GDM1 (cell line): Measurements from ENCODE around the gene BRICD5.

Source experiments
- DNase-seq: peaks from one replicate; lab custom pipeline; 2025; lab: John Stamatoyannopoulos, UW

BRICD5 gene

DNA sequence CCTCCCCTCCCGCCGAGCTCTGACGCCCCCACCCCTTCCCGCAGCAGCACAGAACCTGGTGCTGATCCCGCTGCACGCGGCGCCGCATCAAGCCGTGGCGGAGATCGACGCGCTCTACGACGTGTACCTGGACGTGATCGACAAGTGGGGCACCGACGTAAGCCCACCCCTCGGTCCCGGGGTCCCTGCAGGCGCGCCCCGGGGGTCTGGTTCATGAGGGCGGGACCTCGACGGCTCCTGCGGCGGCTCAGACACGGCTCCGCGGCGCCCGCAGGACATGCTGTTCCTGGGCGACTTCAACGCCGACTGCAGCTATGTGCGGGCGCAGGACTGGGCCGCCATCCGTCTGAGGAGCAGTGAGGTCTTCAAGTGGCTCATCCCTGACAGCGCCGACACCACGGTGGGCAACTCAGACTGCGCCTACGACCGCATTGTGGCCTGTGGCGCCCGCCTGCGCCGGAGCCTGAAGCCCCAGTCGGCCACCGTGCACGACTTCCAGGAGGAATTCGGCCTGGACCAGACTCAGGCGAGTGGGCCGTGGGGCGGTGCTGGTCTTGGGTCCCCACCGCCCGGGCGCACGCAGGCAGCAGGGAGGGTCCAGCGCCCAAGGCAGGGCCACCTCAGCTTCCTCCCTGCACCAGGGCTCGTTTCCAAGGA, 27.0 kb upstream of the BRICD5 start:
- no peak for DNase-seq

DNA sequence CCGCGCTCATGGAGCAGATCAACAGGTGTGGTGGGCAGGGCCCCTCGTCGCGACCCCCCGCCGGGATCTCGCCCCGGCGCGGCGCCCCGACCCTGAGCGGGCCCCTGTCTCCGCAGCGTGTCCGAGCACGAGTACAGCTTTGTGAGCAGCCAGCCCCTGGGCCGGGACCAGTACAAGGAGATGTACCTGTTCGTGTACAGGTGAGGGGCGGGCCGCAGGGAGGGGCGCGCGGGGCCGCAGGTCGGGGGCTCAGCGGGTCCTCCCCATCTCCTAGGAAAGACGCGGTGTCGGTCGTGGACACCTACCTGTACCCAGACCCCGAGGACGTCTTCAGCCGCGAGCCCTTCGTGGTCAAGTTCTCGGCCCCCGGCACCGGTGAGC, 26.4 kb upstream of the BRICD5 start:
- no peak for DNase-seq

DNA sequence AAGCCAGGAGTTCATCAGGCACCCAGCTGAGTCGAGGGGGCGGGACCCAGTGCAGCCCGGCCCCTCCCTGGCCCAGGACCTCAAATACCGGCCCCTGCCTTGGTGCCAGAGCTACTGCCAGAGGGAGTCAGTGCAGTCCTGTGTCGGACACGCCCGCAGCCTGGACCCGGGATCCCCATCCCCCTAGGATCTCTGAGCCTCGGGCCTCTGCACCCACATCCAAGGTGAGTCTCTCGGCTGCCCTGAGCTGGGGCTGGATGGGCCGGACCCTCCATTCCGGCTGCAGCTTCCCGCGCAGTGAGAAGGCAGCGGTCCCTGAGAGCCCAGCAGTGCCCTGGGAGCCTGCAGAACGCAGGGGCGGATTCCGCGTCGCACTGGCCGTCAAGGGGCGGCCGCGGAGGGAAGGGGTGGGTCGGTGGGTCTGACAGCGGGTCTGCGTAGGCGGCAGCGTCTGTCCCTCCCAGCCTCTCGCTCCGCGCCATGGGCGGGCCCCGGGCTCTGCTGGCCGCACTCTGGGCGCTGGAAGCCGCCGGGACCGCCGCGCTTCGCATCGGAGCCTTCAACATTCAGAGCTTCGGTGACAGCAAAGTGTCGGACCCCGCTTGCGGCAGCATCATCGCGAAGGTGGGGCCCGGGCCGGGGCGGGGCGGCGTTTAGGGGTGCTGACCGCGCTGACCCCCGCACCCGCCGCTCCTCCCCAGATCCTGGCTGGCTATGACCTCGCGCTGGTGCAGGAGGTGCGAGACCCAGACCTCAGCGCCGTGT, 25.9 kb upstream of the BRICD5 start, which contains the start of gene DNASE1L2:
Gene DNASE1L2 (plus strand): TSS at position 108 of the 765 bp plus-strand sequence. CDS start 373 bp downstream, at position 481.
- no peak for DNase-seq

DNA sequence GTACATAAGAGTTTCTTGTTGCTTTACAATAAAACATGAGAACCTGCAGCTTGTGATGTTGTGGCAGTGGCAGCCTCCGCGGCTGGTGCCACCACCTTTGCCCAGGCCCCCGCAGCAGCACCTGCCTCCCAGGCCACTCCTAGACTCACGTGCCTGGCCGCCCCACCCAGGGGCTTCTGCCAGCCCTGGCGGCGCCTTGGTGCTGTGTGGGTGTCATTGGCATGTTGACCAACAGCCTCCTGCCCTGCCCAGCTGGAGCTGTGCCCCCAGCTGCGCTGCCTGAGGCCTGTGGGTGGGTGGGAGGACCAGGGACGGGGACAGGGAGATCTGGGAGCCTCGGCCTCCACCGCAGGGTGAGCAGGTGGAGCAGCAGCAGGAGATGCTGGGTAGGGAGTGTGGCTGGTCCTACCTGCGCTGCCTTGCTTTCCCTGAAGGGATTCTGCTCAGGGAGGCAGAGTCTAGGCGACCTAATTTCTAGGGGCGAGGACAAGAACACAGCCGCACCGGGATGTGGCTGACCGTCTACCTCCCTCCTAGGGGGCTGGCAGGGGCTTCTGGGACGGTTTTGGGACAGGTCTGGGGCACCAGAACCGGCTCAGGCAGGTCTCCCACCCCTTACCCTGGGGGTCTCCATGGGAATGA, 25.2 kb upstream of the BRICD5 start:
- DNase-seq, result no peak

DNA sequence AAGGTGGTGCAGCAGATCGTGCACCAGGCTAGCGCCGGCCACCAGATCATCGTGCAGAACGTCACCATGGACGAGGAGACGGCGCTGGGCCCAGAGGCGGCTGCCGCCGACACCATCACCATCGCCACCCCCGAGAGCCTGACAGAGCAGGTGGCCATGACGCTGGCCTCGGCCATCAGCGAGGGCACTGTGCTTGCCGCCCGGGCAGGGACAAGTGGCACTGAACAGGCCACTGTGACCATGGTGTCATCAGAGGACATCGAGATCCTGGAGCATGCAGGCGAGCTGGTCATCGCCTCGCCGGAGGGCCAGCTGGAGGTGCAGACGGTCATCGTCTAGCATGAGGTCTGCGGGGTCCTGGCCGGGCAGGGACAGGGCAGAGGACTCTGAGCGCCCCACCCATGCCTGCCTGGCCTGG, 24.6 kb upstream of the BRICD5 start:
- no peak for DNase-seq

DNA sequence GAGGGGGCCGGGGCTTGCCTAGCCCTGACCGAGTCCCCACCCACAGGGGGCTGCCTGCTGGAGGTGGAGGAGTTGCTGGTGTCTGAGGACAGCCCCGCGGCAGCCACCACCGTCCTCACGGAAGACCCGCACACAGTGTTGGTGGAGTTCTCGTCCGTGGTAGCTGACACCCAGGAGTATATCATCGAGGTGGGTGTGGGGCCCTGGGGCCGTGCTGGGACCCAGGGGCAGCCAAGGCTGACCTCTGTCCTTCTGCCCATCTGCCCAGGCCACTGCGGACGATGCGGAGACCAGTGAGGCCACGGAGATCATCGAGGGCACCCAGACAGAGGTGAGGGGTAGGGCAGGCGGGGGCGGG, 24.1 kb upstream of the BRICD5 start:
- no peak for DNase-seq

DNA sequence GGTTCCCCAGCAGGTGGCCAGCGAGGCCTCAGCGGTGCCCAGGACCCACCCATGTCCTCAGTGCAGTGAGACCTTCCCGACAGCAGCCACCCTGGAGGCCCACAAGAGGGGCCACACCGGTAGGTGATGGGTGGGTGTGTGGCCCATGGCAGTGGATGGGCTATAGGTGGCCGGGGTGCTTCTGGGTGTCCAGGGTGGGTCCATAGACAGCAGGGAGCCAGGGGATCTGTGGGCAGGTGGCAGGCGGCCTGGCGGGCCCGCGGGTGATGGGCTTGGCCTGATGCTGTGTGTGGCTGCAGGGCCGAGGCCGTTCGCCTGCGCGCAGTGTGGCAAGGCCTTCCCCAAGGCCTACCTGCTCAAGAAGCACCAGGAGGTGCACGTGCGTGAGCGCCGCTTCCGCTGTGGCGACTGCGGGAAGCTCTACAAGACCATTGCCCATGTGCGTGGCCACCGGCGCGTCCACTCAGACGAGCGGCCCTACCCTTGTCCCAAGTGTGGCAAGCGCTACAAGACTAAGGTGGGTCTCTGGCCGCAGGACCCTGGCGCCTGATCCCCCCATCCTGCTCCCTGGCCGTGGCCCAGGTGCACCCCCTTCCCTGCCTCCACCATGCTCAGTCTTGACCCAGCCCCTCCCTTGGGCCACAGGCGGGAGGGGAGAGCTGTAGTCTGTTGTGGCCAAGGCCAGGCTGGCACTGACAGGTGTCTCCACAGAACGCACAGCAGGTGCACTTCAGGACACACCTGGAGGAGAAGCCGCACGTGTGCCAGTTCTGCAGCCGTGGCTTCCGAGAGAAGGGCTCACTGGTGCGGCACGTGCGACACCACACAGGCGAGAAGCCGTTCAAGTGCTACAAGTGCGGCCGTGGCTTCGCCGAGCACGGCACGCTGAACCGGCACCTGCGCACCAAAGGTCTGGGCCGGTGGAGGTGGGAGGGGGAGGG, 23.5 kb upstream of the BRICD5 start:
- no peak for DNase-seq

DNA sequence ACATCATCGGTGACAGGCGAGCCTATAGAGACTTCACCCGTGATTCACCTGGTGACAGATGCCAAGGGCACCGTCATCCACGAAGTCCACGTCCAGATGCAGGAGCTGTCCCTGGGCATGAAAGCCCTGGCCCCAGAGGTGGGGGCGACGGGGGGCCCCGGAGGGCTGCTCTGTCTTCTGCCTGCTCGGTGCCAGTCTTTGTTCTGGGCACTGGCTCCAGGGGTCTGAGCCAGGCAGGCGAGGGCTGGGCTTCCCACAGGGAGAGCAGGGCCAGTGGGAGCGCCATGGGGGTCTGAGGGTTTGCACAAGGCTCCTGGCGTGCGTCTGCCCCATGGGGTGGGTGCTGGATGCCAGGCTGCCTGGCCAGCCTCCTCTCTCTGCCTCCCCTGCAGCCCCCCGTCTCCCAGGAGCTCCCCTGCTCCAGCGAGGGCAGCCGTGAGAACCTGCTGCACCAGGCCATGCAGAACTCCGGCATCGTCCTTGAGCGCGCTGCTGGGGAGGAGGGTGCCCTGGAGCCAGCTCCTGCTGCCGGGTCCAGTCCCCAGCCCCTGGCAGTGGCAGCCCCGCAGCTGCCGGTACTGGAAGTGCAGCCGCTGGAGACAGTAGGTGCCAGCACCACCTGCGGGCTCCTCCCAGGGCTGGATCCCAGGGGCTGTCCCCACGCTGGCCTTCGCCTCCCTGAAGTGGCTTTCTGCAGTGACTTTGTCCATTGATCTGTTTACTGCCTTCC, 22.5 kb upstream of the BRICD5 start:
- no peak for DNase-seq

DNA sequence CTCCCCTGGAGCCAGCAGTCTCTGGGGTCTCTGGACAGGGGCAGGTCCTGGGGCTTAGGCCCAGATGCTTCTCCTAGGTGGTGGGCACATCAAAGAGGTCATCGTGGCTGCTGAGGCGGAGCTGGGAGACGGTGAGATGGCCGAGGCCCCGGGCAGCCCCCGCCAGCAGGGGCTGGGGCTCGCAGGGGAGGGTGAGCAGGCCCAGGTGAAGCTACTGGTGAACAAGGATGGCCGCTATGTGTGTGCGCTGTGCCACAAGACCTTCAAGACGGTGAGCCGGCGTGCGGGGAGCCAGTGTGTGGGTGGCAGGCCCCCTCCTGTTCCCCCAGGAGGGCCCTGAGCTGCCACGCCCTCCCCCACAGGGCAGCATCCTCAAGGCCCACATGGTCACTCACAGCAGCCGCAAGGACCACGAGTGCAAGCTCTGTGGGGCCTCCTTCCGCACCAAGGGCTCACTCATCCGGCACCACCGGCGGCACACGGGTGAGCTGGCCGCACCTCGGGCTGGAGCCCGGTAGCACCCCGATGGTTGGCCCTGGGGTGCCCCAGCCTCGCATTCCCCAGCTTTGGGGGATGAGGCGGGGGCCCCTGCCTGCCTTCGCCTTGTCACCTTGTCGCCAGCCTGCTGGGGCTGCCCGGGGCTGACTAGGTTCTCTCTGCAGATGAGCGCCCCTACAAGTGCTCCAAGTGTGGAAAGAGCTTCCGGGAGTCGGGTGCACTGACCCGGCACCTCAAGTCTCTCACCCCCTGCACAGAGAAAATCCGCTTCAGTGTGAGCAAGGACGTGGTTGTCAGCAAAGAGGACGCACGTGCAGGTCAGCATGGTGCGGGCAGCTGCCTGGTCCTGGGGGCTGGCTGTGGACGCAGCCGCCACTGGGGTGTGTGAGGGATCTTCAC, 21.7 kb upstream of the BRICD5 start:
- DNase-seq, result no peak

DNA sequence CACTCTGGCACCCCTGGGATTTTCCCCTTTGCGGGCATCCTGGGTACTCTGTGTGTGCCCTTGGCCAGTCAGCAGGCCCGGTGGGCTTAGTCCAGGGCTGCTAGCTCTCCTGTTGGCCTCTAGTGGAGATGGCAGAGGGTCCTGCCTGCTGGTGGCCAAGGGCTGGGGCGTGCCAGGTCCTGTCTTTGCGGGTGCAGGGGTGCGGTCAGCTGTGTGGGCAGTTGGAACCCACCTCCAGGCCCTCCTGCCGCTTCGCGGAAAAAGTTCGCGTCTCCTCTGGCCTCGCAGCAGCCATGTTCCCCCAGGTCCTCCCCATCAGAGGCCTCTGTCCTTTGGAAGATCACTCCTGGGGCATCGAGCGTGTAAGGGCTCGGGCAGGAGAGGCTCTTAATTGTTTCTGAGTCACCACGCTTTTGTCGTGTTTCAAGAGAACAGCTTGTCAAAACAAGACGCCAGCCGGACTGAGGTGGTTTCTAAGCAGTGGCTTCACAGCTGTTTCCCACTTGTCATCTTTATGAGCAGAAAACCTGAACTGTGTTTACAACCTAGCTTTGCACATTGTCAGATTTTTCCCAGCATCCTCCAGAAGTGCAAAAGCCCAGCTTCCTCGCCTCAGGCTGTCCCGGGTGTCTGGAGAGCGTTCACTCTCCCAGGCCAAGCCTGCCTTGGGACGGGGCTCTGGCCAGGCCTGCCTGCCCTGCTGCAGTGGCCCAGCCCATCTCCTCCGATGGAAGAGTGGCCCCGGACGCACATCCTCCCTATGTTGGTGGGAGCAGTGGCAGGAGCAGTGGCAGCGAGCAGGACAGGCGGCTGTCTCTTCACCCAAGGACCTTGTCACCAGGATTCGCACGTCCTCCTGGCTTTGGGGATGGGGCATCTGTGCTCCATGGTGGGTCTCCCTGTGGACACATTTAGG, 20.6 kb upstream of the BRICD5 start:
- no peak for DNase-seq

DNA sequence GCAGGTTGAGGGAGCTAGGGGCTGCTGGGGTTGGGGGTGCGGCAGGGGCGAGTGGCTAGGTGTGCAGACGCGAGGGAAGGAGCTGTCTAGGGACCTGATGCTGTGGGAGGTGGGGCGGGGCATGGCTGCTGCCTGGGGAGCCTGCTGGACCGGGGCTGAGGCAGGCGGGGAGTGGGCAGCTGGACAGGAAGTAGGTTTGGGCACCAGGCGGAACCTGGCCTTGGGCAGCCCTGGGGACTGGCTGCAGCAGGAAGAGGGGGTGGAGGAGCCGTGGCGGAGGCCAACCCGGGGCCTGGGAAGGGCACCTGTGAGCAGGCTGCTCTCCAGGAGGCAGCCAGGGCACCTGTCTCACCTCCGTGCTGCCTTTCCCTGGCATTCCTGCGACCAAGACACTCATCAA, 19.7 kb upstream of the BRICD5 start:
- DNase-seq, result no peak

DNA sequence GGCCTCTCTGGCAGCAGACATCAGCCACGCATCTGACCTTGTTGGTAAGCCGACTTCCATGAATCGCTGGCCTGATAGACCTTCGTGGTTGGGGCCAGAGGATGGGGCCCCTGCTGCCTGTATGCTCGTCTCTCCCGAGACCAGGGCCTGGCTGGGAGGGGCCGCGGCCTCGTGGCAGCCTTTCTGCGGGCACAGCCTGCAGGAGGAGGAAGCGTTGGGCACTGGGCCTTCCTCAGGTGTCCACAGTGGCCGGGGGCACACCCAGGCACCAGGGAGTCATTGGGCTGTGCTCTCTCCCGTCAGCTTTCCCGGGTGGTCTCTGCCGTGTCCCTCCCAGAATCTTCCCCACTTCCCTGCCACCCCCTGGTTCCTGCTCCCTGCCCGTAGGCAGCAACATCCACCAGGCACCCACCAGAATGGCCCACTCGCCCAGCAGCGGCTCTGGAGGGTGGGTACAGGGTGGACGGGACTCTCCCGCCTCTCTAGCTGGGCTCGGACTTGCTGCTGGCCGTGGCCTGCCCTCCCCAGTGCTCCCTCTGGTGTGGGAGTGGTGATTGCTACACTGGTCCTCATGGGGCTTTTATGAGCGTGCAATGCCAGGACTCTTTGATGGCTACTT, 19.1 kb upstream of the BRICD5 start:
- no peak for DNase-seq

DNA sequence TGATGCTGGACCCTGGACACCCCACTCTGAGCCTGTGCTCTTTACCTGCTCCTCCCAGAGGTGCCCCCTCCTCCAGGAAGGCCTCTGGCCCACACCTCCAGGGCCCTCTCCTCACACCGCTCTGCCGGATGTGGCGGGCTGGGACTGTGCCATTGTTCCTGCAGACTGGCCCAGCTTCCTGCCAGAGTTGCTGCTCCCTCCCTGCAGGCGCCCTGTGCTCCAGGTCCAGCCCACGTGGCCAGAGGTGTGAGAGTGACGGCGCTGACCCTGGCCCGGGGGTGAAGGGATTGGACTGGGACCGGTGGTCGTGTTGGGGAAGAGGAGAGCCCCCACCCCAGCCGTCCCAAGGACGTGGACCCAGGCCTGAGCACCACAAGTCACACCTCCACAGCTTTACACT, 18.4 kb upstream of the BRICD5 start:
- no peak for DNase-seq

DNA sequence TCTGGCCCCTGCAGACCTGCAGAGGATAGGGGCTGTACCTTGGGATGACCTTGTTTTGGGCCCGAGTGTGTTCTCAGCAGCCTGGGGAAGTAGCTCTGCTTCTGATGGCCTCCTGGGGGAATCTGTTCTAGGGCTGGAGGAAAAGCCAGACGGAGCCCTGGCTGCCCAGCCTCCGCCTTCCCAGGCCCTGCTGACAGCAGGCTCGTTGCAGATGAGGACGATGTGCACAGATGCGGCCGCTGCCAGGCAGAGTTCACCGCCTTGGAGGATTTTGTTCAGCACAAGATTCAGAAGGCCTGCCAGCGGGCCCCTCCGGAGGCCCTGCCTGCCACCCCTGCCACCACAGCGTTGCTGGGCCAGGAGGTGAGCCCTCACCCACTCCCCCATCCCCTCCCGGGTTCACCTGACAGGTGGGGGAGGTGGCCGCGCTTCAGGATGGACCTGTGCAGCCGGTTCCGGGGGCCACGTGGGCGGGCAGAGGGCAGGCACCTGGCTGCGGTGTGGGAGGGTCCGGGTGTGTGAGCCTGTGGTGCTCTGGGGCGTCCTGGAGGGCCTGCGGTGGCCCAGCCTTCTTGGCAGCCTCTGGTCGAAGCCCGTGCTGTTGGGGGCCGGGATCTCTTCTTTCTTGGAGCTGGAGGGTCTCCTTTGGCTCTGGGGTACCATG, 17.6 kb upstream of the BRICD5 start:
- DNase-seq, result no peak

DNA sequence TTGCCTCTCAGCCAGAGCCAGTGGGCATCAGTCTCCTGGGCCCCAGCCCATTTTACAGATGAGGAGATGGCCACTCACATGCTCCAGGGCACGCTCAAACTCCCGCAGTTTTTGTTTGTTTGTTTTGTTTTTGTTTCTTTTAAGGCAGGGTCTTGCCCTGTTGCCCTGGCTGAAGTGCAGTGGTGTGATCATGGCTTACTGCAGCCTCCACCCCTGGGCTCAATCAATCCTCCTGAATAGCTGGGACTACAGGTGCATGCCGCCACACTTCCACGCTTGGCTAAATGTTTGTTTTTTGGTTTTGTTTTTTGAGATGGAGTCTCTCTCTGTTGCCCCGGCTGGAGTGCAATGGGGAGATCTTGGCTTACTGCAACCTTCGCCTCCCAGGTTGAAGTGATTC, 16.3 kb upstream of the BRICD5 start:
- no peak for DNase-seq

DNA sequence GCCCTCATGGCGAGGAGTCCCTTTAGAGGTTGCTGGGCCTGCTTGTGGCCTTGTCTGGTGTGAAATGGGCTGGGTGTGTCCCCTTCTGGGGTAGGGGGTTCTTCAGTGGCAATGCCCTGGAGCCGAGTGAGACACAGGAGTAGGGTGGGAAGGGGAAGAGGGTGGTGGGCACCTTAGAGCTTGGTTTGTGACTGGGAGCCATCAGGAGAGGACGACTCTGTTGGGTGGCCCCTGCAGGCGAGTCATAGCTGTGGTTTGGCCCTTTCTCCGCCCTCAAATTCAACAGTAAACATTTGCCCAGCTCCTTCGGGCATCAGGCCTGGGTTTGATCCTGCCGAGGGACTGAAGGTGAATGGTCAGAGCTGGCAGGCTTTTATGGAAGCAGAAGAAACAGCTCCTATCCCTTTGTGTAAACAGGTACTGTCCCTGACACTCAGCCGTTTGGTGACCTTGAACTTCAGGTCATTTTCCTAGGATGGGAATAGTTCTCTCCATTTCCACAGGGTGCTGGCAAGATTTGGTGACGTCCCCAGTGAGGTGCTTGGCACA, 15.7 kb upstream of the BRICD5 start:
- no peak for DNase-seq

DNA sequence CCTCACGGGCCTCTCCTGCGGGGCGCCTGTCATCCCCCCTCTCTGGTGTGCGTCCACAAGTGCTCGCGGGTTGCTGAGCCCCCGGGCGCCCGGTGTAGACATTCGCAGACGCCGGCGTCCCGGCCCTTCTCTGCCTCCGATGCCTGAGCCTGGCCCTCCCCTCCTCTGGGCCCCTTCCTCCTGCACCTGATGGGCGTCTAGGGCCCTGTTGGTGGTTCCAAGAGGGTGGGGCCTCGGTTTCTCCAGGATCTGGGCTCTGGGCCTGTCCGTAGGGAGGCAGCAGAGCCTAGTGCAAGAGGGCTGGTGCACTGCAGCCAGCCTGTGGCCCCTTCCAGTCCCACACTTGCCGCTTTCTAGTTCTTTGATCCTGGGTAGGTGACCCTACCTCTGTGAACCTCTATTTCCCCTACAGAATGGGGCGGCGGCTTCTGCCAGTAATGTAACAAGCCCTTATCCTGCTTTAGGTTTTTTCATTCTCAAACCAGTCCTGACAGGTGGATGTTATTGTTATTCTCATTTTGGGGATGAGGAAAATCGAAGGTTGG, 13.4 kb upstream of the BRICD5 start:
- DNase-seq, result peak; percentile 6
